Right renal pelvis (tissue), 4 donors: ENCODE results near the gene CLUH. TPM values are rescaled to one million over a fixed set of nuclear protein-coding genes. Genes with fewer than 3 reads are reported as not detected.

Experiments used
- DNase-seq, 4 donors: peaks; one replicate each; pipeline ENCODE4 v3.0.0-alpha.2; 2013; ENCODE audit warnings: low read depth in 4 of 4, low spot score in 3 of 4, missing footprints in 1 of 4
- polyA plus RNA-seq, 4 donors: library from polyadenylated mRNA; unstranded; fragments of 120-200 nt; gene quantifications; one replicate each; pipeline ENCODE4 v1.2.1, GENCODE V29; 2013; ENCODE audit not compliant: insufficient read length in 4 of 4

Gene CLUH, protein sequence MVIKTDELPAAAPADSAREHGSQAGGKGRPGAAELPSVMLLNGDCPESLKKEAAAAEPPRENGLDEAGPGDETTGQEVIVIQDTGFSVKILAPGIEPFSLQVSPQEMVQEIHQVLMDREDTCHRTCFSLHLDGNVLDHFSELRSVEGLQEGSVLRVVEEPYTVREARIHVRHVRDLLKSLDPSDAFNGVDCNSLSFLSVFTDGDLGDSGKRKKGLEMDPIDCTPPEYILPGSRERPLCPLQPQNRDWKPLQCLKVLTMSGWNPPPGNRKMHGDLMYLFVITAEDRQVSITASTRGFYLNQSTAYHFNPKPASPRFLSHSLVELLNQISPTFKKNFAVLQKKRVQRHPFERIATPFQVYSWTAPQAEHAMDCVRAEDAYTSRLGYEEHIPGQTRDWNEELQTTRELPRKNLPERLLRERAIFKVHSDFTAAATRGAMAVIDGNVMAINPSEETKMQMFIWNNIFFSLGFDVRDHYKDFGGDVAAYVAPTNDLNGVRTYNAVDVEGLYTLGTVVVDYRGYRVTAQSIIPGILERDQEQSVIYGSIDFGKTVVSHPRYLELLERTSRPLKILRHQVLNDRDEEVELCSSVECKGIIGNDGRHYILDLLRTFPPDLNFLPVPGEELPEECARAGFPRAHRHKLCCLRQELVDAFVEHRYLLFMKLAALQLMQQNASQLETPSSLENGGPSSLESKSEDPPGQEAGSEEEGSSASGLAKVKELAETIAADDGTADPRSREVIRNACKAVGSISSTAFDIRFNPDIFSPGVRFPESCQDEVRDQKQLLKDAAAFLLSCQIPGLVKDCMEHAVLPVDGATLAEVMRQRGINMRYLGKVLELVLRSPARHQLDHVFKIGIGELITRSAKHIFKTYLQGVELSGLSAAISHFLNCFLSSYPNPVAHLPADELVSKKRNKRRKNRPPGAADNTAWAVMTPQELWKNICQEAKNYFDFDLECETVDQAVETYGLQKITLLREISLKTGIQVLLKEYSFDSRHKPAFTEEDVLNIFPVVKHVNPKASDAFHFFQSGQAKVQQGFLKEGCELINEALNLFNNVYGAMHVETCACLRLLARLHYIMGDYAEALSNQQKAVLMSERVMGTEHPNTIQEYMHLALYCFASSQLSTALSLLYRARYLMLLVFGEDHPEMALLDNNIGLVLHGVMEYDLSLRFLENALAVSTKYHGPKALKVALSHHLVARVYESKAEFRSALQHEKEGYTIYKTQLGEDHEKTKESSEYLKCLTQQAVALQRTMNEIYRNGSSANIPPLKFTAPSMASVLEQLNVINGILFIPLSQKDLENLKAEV (N-terminal part only)
- 10 to 100 TPM; 42.9 to 59.1 (median 54.9) TPM for polyA plus RNA-seq

DNA sequence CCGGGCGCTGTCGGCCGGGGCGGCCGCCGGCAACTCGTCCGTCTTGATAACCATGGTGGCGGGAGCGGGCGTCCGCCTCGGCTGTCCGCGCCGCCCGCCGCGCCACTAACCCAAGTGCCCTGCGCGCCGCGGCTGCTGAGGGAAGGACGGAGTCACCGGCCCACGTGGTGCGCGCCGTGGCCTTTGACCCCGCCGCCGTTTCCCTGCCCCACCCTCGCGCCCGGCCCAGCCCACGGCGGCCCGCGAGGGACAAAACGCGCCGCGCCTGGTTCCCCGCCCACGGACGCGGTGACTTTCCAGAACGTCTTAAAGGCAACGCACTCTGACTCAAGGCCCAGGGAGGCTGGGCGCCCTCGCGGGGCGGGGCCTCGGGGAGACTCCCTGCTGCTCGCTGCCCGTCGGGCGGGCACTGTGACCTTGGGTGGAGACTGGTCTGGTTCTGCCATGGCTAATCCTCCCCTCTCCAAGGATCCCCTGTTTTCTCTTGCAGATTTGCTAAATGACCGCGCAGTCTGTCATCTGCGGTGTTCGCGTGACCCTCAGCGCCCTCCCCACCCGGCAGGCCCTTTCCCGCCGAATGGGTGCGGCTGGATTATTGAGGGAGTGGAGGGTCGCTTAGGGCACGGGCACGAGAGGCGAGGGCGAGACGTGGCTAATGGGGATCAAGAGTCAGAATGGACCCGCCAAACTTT lies at the start of gene CLUH:
TSS of gene CLUH (minus strand) at position 157 of the 692 bp plus-strand sequence. CDS start at position 54, 103 bp downstream.
- peak; percentile 92 to 94 (median 94) for DNase-seq

DNA sequence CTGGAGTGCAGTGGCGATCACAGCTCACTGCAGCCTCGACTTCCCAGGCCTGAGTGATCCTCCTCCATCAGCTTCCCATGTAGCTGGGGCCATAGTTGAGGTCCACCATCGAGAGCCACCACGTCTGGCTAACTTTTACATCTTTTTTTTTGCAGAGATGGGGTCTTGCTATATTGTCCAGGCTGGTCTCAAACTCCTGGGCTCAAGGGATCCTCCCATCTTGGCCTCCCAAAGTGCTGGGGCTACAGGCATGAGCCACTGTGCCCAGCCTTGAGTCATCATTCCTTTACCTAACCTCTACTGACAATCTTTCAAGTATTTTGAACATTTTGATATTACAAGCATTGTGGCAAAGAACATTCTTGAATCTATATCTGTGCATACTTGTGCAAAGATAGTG lies 47.3 kb upstream of the CLUH start:
- no peak for DNase-seq

DNA sequence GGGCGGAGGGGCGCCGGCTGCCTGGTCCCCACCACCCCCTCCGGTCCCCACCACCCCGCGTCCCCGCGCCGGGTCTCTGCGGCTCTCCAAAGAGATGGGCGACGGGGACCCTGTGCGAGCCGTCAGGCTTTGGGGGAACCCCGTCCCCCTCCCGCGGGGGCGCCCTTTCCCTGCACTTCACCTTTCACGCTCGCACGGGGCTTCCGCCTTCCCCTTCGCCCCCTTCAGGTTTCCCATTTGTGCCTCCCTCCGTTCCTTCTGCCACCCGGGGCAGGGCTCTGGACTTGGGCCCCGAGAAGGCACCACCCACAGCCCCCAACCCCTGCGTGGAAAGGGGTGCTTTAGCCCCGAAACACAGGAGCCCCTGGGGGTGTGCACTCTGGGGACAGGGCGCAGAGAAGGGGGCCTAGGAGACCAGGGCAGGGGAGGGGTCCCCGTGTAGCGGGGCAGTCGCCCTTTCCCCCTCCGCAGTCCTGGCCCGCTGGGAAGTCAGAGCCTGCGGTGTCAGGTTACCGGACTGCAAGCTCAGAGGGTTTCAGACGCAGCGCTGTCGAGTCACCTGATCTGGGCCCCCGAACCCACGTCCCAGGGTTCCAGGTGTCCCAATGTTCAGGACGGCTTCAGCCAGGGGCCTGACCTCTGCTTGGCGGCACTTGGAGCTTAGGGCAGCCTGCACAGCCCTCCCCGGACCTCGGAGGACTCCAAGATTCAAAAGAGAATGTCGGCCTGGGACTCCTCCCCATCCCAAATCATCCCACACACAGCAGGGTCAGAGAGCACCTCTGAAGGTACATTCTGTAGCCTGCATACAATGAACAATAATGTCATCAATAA lies 44.5 kb upstream of the CLUH start:
- DNase-seq = no peak

DNA sequence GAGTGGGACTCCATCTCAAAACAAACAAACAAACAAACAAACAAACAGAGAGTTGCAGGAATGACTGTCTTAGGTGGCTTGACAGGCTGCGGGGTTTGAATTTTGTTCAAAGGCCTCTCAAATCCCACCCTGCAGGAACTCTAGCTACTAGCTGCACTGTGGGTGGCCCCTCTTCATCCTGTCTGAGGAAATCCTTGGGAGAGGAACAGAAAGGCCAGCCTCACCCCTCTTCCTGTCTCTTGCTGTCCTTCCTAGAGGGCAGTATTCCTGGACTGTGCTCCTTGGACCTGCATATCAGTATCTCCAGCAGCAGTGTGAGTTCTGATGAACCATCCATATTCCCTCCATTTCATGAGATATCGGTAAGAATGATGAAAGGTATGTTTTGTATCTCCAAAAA lies 39.9 kb upstream of the CLUH start:
- no peak for DNase-seq

DNA sequence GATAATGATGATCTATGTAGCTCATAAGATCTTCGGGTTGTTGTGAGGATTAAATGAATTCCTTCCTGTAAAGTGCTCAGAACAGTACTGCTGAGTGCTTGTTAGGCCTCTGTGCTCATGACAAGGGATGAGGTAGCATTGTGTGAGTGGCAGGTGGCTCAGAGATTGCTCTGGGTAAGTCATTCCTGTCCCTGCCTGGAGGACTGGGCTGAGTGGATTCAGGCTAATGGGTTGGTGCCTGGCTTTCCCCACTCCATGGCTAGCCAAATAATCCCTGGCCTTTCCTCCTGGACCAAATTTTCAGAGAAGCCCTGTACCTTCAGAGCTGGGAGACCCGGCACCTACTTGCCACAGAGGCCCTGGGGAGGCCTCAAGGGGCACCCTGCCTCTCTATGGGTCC lies 39.2 kb upstream of the CLUH start:
- DNase-seq = no peak

DNA sequence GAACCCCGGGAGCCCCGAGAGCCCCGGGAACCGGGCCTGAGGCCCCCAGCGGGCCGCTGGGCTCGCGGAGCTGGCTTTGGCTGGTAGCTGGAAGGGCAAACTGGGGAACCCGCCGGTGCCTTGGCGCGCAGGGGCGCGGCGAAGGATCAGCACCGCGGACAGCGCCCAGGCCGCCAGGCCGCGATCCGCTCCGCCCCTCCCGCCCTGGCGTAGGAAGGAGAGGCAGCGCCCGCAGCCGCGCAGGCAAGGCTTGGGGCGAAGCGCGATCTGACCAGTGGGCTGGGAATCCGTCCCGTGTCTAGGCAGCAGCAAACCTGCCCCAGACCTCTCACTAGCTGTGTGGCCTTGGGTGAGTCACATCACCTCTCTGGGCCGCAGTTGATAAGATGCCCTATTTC lies 38.2 kb upstream of the CLUH start:
- DNase-seq = peak; percentile 58 to 74 (median 62)

DNA sequence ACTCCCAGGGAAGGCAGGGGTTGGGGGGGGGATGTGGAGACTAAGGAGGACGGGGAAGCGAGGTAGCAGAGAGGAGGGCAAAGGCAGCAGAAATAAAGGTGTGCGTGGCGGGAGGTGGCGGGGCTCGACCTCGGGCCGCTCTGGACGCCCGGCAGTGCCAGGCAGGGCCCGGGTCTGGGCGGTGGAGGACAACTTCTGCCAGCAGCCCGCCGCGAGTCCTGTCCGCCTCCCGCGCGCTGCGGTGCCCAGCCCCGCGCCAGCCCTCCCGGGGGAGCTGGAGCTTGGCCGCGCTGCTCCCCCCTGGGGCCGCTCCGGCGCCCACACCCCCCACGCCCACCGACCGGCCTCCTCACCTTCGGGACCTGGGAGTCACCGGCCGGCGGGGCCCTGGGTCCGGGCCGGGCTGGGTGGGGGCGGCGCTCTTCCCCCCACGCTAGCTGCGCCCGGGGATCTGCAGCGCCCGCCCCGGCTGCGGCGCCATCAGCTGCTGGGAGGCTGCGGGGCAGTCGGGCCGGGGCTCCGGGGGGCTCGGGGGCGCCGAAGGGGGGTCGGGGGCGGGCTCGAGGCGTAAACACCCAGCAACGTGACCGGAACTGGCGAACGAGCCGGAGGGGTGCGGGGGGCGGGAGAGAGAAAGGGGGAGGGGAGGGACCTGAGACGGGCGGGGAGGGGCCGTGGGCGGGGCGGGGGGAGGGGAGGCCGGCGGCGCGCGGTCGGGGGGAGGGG lies 37.7 kb upstream of the CLUH start, which contains the start of gene CCDC92B:
TSS of gene CCDC92B (minus strand) at position 595 of the 726 bp plus-strand sequence. CDS start 14,507 bp downstream, outside the sequence.
- no peak for DNase-seq

DNA sequence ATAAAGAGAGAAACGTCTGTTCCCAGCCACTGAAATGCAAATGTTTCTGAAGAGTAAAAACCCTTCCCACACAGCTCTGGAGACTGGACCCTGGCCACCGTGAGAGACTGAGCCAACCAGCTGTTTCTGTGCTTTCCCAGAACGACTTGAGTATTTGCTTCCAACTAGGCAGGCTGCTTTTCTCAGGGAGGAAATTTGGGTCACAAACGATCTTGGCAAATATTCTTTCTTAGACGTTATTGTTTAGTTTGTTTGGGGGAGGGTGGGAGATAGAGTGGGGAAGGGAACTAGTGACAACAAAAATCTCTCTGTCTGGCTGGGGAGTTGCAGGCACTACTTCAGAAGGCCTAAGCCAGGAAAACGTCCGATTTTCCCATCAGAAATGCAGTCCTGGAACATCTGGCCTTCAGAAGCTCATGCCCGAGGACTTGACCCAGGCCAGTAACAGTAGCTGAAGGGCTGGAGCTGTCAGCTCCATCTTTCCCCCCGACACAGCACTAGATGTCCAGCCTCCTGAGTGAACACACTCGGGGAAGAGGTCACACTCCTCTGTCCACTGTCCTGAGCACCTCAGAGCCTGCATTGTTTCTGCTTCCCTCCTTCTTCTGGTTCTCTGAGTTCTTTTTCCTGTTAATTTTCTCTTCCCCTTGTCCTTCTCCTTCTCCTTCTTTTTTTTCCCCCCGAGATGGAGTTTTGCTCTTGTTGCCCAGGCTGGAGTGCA lies 33.9 kb upstream of the CLUH start:
- peak in 1 of 4 donors; percentile 11 for DNase-seq

DNA sequence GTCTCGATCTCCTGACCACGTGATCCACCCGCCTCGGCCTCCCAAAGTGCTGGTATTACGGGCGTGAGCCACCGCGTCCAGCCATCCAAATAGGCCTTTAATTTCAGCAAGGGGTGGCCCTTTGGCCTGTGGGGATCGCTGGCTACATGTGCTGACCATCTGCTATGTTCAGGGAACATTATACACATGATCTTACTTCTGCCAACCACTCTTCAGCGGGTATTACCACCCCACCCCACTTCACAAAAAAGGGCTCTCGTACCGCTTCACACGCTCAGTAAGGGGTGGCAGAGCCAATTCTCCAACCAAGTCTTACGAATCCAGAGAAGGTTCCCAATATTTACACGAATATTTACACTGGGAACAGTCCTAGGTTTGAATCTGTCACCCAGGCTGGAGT lies 26.1 kb upstream of the CLUH start:
- DNase-seq = no peak

DNA sequence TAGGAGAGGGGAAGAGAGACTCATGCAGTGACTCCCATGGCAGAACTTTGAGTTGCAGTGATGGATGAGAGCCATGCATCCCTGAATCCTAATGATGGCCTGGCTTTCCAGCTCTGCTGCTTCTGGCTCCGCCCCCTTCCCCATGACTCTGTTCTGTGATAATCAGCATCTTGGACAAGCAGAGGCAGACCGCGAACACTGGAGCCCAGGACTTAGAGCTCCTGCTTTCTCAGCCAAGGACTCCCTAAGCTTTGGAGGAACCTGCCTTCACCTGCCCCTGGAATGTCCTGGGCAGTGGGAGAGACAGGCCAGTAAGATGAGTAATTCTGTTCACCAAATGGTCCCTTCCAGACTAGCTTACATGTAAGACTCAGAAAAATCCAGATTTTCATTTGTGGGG lies 25.4 kb upstream of the CLUH start:
- DNase-seq = no peak

DNA sequence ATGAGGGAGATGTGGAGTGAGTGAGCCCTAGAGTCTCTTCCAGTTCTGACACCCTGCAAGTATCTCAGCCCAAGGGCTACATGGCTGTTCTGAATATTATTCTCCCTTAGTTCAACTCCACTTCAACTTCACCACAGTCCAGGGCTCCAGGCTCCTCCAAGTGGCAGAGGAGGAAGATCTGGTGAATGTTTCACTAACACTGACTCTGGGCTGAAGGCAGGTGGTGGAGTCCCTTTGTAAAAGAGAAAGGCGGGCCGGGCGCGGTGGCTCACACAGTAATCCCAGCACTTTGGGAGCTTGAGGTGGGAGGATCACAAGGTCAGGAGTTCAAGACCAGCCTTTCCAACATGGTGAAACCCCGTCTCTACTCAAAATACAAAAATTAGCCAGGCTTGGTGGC lies 24.3 kb upstream of the CLUH start:
- DNase-seq = no peak

DNA sequence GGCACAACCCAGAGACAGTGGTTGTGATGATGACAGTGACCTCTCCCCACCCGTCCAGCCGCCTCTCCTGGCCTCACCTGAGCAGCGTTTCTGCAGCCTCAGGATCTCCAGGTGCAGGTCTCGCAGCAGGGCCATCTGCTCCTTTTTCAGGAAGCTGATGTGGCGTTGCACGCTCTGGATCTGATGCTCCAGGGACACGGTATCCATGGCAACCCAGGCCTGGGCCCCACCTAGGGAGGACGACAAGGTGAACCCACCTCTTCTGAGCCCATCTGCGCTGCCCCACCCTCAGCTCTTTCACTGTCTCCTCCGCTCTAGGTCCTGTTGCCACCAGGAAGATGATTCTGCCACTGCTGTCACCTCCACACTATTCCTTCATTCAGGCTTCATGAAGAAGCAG lies 23.4 kb upstream of the CLUH start:
- DNase-seq = no peak

DNA sequence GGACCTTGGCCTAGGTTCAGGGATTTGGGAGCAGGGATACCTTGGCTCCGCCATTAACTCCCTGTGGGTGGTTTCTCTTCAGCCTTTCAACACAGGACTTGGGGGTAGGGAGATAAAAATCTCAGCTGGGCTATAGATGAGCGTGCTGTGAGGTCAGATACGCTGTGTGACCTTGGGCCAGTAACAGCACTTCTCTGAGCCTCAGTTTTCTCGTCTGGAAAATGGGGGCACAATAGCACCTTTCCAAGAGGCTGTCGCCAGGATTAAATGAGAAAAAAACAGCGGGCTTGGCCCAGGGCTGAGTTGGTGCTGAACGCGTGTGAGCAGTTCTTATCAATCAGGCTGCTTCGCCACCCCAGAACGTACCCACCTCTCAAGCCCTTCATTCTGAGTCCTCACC lies 20.2 kb upstream of the CLUH start:
- DNase-seq = no peak

DNA sequence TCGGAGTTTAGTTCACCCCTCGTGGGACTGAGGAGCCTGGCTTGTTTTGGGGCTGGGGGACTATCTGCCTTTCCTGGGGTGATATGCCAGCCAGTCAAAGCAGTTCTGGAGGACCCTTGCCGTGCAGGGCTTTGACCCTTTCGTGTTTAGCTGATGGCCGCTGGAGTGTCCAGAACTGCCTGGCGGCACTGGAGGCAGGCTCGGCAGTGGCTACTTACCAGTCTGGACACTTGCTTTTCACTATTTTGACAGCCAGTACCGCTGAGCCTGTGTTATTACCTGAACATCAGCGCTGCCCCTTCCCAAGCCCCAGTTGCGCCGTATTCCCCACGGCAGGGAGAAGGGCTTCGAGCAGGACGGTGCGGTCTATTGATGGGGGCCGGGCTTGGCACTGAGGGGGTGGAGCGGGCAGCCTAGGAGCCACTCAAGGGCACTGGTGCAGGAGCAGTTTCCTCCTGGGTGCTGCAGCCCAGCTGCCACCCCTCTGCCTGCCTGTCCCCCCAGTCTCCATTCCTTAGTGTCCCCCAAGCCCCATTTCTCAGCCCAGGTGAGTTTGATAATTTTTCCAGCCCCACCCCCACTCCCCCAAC lies 19.3 kb upstream of the CLUH start:
- no peak for DNase-seq

DNA sequence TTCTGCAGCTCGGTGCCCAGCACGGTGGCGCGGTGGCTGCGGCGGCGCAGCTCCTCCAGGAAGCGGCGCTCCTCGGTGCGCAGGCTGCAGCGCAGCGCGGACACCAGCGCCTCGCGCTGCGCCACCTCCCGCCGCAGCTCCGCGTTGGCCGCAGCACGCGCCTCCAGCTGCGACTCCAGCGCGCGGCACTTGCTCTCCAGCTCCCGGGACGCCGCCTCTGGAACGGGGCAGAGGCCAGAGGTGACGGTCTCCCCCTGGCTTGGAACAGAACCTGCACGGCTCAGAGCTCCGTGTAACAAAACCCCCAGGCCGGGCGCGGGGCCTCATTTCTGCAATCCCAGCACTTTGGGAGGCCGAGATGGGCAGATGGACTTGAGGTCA lies 13.2 kb upstream of the CLUH start:
- DNase-seq = no peak

DNA sequence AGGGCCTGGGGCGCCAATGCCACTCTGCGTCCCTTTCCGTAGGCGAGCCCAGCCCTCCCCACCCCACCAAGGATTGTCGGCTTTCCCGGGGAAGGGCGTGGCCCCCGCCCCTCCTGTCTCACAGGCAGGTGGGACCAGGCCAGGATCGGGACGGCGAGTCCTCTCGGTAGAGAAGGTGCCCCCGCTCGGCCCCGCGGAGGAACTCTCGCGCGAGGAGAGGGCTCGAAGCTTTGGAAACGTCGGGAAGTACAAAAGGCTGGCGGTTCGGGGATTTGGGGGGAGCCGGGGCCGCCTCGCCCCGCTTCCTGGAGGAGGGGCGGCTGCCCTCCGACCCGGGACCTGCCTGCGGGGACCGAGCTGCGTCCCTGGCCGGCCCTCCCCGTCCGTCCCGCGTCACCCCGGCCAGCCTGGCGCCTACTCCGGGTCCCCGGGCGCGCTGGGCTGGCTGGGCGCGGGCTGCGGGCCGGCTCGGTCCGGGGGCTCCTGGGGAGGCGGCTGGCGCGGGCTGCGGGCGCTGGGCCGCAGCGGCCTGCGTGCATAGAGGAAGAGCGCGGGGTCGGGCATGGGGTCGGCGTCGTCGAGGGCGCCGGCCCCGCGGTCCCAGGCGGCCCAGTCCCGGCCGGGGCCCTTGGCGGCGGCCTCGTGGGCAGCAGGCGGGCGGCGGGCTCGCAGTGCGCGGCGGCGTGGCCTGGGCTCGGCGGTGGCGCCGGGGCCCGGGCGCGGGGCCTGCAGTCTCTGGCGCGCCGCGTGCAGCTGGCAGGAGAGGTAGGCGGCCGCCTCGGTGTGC lies 12.6 kb upstream of the CLUH start:
- DNase-seq = no peak

DNA sequence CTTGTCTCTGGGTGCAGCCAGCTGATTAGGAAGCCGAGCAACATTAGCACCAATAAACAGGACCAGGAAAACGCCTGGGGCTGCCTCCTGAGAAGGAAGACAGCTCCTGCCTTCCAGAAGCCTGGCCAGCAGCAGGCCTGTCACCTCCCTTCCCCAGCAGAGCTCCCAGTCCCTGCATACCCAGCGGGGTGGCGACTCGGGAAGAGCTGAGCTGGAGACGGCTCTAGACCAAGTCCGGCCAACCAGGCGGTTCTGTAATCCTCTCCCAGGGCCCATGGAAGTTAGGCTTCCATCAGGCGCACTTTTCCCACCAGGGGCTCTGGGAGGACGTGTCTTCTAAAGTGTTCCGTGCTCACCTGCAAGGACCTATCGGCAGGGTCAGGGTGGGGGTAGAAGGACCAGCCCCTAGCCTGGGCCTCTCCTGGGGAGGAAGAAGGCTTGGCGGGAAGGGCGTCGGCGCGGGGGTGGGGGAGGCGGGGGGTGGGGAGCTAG lies 12.0 kb upstream of the CLUH start:
- no peak for DNase-seq
